DMS153 treated with DMSO at 0.1 percent for 48 hours (cell line): ENCODE measurements around the gene AARSD1.
"Not testable (repeated sequence)": the region's sequence is repeated elsewhere in the genome, so short reads cannot be mapped to it uniquely, and the experiment has no call there.

Experiments used
- DNase-seq: peaks from one replicate; lab custom pipeline; 2025; ENCODE audit not compliant: unreplicated experiment; lab: John Stamatoyannopoulos, UW

The AARSD1 gene, protein sequence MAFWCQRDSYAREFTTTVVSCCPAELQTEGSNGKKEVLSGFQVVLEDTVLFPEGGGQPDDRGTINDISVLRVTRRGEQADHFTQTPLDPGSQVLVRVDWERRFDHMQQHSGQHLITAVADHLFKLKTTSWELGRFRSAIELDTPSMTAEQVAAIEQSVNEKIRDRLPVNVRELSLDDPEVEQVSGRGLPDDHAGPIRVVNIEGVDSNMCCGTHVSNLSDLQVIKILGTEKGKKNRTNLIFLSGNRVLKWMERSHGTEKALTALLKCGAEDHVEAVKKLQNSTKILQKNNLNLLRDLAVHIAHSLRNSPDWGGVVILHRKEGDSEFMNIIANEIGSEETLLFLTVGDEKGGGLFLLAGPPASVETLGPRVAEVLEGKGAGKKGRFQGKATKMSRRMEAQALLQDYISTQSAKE

DNA sequence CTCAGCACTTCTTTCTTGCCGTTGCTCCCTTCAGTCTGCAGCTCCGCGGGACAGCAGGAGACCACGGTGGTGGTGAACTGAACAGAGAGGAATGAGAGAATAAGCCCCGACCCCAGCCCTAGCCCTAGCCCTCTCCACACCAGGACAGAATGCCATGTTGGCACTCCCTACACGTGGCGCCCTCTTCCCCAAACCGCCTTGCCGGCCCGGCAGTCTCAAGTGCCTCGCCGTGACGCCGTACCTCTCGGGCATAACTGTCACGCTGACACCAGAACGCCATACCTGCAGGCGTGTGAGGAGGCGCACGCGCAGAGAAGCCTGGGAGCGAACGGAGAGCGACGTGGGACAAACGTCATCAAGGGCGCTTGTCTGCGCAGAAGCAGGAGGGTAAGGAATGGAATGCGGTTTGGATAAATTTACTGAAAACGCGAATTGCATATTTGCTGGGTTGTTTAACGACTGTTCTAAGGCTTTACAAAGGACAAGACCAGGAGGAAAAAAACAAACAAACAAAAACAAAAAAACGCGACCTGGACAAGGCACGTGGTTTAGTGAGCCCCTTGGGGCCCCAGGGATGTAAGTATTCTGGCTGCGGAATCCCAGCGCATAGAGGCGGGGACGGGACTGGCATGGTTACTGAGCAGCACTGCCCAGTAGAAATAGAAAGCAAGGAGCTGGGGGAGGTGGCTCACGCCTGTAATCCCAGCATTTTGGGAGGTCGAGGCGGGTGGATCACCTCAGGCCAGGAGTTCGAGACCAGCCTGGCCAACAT lies at the start of gene AARSD1:
Gene AARSD1, minus strand, starts transcription at position 294 of the 772 bp plus-strand sequence. Its CDS starts 14 bp downstream, at position 280.
- peak; percentile 85 for DNase-seq

DNA sequence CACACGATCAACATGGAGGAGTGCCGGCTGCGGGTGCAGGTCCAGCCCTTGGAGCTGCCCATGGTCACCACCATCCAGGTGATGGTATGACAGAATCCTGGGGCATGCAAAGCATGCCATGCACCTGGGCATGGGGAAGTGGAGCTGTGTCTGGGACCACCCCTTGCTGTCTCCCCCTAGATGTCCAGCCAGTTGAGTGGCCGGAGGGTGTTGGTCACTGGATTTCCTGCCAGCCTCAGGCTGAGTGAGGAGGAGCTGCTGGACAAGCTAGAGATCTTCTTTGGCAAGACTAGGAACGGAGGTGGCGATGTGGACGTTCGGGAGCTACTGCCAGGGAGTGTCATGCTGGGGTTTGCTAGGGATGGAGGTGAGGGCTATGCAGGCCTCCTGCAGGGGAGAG lies 49.0 kb upstream of the AARSD1 start:
- no peak for DNase-seq

DNA sequence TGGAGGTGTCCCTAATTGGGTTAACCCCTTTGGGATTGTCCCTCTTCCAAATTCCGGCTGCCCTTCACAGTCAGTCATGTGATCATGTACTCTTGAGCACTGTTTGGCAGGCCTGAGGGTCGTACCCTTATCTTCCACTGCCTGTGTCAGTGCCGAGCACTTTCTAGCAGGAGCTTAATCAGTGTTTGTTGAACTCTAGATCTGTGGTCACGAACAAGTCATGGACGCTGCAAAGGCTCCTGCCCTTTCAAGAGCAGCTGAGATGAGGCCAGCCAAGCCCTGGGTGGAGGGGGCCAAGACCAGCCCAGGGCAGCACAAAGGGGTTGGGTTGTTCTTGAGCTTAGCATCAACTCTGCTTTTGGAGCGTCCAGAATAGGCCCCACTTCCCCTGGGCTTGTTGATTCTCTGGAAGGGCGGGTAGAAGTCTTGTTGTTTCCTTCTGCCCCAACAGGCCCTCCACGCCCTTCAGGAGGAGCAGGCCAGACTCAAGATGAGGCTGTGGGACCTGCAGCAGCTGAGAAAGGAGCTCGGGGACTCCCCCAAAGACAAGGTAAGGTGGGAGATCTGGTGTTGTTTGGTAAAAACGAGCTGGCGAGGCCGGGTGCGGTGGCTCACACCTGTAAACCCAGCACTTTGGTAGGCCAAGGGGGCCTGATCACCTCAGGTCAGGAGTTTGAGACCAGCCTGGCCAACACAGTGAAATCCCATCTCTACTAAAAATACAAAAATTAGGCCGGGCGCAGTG lies 47.6 kb upstream of the AARSD1 start:
- DNase-seq: no peak

DNA sequence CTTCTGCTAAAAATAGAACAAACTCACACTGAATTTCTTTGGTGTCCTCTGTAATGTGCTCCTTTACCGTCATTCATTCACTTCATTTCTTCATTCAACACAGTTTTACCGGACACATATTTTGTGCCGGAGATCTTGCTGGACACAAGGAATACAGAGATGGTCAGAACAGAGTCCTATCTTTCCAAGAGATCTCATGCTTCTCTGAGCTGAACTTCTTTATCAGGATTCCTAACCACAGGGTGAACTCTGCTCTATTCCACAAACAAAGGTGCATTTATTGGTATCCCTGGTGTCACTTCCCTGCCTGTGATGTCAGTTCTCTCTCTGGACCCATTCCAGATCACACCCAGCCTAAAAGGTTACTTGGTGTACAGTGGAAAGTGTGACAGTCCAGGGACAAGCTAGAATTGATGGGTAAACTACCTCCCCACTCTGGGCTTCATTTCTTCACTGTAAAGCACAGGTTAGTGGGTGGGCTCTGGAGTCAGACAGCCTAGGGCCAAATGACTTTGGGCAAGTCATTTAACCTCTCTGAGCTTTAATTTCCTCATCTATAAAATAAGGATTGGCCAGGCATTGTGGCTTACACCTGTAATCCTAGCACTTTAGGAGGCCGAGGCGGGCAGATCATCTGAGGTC lies 46.5 kb upstream of the AARSD1 start:
- no peak for DNase-seq

DNA sequence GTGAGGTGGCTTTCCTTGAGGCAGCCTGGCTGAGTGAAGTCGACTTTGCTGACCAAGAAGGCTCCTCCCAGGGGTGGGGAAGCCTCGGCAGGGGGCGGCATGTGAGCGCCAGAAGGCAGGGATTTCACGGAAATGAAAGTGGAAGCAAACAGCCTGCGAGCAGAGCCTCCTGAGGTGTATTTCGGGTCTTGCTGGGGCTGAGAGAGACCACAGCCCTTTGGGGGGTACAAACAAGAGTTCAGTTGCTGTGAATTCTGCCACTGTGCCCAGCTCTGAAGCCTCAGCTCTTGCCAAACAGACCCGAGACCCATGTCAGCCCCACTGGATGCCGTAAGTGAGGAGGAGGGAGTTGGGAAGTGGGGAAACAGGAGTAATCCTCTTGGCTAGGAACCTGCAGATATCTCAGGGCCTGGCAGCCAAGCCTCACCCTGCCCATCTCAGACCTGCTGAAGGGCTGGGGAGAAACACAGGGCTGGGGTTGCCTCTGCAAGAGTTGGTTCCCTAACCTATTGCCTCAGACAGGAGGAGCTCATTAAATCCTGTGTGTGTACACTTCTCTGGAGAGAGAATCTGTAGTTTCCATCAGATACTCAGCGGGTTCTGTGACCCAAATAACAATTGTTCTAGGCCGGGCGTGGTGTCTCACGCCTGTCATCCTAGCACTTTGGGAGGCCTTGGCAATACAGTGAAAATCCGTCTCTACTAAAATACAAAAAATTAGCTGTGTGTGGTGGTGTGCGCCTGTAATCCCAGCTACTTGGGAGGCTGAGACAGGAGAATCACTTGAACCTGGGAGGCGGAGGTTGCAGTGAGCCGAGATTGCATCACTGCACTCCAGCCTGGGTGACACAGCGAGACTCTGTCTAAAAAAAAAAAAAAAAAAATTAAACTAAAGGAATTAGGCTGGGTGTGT lies 42.6 kb upstream of the AARSD1 start, which contains the start of gene IFI35:
Gene IFI35, plus strand, starts transcription at position 146 of the 913 bp plus-strand sequence. Its CDS starts 164 bp downstream, at position 310.
- peak; percentile 55 for DNase-seq

DNA sequence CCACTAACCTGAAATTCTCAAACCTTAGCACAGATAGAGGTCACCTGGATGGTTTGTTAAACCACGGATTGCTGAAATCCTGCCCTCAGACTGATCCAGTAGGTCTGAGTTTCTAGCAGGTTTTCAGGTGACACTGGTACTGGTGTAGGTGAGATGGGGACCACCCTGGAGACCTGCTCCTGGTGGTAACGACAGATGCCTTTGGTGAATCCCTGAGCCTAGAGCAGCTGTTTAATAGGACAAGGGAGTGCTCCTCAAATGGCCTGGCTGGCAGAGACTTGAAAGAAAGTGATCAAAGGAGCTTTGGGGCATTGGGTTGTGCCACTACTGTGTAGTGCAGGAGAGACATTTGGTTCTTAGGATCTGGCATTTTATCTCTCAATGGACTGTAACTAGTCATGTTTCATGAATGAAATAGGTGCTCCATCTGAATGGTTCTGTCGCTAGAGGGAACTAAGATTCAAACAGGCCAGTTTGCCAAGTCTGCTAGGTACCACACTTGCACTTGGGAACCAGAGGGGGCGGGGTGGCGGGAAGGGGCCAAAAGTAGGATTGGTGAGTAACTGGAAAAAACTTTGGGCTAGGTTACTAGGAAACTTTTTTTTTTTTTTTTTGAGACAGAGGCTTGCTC lies 39.4 kb upstream of the AARSD1 start:
- DNase-seq: no peak

DNA sequence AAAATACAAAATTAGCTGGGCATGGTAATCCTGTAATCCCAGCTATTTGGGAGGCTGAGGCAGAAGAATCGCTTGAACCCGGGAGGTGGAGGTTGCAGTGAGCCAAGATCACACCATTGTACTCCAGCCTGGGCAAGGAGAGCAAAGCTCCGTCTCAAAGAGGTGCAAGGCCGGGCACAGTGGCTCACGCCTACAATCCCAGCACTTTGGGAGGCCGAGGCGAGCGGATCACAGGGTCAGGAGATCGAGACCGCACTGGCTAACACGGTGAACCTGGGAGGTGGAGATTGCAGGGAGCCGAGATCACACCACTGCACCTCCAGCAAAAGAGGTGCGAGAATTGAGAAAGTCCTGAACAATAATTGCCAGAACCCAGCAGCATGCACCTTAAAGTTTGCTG lies 36.6 kb upstream of the AARSD1 start:
- not testable (repeated sequence) for DNase-seq

DNA sequence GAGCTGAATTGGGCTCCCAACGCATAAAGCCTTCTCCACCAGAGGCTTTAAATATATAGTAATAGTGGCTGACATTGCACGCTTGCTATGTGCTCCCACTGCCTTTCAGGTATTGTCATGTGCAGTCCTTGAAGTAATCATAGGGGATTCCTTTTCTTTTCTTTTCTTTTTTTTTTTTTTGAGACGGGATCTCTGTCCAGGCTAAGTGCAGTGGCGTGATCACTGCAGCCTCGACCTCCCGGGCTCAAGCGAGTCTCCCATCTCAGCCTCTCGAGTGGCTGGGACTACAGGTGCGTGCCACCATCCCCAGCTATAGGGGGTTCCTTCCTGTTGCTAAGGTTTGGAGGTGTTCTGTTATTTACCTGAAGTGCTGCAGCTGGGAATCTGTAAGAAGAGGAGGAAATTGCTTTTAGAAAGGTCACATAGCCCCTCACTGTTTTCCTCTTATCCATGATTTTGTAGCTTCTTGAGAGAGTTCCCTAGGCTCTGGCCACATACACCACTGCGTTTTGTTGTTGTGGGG lies 34.8 kb upstream of the AARSD1 start:
- no peak for DNase-seq

DNA sequence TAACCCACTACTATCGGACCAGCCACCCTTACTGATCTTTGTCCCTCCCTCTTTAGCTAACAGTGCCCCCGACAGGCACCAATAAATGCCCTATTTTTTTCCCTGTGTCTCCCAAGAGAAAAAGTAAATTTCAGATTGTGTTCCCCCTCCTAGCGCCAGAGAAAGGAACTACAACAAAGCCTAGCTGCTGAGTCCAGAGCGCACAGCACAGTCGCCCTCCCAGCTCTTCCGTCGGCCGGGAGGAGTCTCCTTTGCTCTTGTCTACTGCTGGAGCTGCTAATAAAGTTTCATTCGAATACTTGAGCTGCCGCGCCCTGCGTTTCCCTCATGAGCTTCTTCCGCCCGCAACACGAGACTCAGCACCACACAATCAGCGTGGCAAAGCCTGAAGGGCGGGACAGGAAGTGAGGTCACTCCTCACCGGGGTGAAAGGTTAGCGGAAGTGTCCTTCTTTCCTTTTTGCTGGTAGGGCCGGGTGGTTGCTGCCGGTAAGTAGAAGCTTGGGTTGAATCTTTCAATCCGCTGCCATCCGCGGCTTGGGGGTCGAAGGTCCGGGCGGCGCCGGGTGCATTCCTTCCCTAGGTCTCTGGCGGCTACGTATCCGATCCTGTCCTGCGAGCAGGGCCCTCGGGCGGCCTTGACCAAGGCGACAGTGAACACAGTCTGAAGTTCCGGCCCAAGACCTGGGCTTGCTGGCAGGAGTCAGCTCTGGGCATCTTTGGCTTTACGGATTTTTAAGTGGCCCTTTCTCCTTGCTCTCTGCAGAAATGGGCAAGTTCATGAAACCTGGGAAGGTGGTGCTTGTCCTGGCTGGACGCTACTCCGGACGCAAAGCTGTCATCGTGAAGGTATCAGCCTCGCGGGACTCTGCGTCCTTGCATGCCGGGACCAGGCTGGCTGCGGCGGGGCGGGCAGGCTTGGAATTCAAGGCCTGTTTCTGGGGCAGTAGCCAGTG lies 34.0 kb upstream of the AARSD1 start, which contains the start of gene RPL27:
Gene RPL27, plus strand, starts transcription at position 436 of the 955 bp plus-strand sequence. Its CDS starts 332 bp downstream, at position 768.
- peak; percentile 98 for DNase-seq

DNA sequence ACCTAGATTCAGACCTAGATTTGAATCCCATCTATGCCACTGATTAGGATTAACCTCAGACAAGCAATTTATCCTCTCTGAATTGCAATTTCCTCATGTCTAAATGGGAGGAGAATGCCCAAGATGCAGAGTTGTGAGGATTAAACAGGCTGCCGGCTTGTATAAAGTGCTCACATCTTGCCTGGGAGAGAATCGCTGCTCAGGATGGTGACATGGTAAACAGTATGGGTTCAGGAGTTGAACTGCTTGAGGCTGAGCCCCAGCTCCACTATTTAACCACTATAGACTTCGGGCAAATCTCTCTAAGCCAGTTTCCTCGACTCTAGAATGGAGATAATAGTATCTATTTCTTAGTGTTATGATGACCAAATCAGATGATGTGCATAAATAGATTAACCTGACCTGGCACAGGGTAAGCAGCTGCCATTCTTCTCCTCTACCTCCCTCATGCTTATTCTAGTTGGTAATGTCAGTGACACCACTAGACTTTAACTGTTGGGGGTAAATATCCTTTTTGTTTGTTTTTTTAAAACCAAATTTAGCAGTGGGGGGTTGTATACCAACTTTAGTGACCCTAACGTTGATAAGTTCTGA lies 33.2 kb upstream of the AARSD1 start:
- no peak for DNase-seq

DNA sequence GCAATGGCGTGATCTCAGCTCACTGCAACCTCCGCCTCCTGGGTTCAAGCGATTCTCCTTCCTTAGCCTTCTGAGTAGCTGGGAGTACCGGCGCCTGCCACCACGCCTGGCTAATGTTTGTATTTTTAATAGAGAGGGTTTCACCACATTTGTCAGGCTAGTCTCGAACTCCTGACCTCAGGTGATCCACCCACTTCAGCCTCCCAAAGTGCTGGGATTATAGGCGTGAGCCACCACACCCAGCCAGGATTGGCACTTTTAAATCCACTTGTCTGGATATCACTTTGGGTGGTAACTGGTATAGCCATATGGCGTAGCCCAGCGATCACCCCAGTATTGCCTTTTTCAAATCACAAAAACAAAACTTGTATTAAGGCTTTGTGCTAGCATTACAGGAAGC lies 29.7 kb upstream of the AARSD1 start:
- not testable (repeated sequence) for DNase-seq

DNA sequence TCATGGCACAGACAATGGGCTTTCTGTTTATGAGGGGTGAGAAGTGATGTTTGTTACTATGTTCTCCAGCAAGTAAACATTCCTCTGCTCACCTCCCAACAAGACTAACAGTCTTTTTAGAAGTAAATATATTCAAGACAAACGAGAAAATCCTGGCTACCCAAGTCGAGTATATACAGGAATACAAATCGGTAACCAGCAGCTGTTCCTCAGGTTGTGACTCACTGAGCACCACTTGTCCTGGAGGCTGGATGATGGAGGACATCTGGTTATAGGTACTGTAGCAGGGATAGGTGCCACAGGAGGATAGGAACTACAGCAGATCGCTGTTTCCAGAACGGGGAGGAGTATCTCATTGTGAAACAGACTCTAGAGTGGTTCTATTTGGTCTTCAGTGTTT lies 28.6 kb upstream of the AARSD1 start:
- DNase-seq: no peak

DNA sequence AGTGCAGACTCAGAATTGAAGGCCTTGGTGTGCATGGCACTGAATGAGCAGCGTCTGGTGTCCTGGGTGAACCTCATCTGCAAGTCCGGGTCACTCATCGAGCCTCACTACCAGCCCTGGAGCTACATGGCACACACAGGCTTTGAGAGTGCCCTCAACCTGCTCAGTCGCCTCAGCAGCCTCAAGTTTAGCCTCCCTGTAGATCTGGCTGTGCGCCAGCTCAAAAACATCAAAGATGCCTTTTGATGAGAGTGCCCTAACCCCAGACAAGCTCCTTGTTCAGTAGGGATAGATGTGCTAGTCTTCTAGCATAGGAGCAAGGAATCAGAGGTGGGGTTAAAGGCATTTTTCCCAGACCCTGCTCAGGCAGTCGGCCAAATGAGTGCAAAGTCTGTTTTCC lies 27.2 kb upstream of the AARSD1 start:
- no peak for DNase-seq

DNA sequence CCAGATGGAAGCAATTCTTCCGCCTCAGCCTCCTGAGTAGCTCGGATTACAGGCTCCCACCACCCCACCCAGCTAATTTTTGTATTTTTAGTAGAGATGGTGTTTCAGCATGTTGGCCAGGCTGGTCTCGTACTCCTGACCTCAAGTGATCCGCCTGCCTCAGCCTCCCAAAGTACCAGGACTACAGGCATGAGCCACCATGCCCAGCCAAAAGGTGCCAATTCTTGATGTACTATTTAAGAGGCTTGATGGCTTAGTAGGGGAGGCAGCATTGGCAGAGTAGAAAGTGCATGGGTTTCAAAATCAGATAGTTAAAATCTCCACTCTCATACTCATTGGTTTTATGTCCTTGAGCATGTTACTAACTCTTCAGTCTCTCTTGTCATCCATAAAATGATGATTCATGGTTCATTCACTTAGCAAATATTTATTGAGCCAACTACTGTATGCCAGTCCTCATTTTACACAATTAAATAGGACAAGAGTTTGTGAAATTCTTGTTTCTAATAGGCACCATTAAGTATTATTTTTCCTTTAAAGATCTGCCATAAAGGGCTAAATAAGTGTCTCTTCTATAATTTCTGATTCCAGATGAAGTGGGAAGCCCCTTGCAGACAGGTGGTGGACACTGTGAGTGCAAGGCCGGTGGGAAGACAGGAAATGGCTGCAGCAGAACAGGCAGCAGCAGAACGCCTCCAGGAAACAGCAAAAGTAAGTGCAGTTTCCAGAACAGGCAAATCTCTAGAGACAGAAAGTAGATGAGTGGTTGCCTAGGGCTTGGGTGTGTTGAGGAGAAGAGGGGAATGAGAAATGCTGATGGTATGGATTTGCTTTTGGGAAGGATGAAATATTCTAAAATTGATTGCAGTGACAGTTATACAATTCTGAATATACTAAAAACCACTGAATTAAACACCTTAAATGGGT lies 25.7 kb upstream of the AARSD1 start:
- no peak for DNase-seq

DNA sequence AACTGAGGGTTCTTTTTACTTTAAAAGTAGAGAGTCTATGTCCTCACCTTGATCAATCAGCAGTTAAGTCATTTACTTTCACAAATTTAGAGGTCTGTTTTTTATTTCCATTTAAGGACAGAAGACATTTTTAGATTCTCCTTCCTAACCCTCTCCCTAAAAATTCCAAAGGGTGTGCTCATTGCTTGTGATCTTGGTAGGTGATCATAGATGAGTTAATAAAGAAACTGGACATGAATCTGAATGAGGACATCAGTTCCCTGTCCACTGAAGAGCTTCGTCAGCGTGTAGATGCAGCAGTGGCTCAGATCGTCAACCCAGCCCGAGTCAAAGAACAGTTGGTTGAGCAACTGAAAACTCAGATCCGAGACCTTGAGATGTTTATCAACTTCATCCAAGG lies 24.9 kb upstream of the AARSD1 start:
- no peak for DNase-seq

DNA sequence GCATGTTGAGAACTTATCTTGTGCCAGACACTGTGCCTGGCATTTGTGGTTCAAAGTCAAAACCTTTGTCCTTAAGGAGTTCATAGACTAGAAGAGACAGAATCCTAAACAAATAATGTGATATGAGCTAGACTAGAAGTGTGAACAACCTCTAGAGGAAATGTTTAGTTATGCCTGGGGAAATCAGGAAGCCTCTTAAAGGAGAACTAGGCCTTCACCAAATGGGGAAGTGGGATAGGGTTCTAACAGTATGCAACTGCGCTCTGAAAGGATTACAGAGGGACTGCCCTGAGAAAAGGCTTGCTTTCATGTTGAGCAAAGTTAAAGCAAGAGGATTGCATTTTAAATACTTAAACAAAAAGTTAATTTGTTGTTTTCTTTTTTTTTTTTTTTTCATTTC lies 21.0 kb upstream of the AARSD1 start:
- DNase-seq: no peak
